Measurements from ENCODE around the gene BEND6. TPM values are rescaled to one million over a fixed set of nuclear protein-coding genes. Genes with fewer than 3 reads are reported as not detected.
"Not testable (repeated sequence)": the region's sequence is repeated elsewhere in the genome, so short reads cannot be mapped to it uniquely, and the experiment has no call there.

Gene BEND6
- total RNA-seq, 1 donor from 2014 or later = 0.13 TPM

DNA sequence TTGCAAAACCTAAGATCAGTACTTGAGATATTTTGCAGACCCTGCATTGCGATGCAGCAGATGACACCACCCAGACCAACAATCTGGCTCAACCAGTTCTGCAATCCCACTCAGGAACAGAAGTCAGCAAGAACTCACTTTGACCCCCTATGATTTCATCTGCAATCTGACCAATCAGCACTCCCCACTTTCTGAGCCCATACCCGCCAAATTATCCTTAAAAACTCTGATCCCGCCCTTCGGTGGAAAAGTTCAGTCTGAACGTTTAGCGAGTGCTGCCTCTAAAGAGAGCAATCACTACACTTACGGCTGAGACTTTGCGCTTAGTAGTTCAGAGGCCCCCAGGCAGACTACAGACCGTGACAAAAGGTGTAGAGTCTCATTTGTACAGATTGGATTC lies 74.3 kb downstream of the BEND6 start:
- no peak for DNase-seq (ENCODE audit: low read depth in 2 of 2)

- DNase-seq (ENCODE audit: low read depth in 2 of 2) = no peak
Observed at GRCh38 chr6:57033228-57033627, 78.3 kb downstream of the BEND6 start.

DNA sequence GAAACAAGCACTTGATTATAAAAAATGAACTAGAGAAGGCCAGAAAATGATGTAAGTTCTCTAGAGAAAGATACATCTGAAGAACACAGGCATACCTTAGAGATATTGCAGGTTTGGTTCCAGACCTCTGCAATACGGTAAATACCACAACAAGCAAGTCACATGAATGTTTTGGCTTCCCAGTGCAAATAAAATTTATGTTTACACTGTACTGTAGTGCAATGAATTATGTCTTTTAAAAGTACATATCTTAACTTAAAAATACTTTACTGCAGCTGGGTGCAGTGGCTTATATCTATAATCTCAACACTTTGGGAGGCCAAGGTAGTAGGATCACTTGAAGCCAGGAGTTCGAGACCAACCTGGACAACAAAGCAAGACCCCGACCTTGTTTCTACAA lies 80.6 kb downstream of the BEND6 start:
- DNase-seq (ENCODE audit: low read depth in 2 of 2) = no peak

DNA sequence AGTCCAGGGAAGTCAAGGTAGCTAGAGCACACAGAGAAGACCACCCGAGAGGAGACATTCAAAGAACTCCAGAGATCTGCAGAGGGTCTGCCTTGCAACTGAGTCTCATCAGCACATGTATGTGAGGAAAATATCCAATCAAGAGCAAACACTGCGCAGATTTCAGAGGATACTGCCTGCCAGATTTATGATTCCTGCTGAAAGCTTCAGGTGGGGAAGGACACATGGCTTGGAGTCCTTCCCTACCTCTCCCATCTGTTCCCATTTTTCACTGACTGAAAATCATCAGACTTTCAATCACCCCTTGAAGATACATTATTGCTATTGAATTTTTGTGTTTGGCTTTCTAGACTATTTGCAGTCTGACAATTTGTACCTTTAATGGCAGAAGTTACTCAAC lies 84.0 kb downstream of the BEND6 start:
- no peak for DNase-seq (ENCODE audit: low read depth in 2 of 2)

GRCh38 chr6:57040011-57040410 lies 85.1 kb downstream of the BEND6 start:
- DNase-seq (ENCODE audit: low read depth in 2 of 2) = peak in 1 of 2 donors; percentile 5

DNA sequence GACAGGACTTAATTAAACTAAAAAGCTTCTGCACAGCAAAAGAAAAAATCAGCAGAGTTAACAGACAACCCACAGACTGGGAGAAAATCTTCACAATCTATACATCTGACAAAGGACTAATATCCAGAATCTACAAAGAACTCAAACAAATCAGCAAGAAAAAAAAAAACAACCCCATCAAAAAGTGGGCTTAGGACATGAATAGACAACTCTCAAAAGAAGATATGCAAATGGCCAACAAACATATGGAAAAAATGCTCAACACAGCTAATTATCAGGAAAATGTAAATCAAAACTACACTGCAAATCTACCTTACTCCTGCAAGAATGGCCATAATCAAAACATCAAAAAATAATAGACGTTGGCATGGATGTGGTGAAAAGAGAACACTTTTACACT lies 89.2 kb downstream of the BEND6 start:
- DNase-seq (ENCODE audit: low read depth in 2 of 2) = not testable (repeated sequence)

DNA sequence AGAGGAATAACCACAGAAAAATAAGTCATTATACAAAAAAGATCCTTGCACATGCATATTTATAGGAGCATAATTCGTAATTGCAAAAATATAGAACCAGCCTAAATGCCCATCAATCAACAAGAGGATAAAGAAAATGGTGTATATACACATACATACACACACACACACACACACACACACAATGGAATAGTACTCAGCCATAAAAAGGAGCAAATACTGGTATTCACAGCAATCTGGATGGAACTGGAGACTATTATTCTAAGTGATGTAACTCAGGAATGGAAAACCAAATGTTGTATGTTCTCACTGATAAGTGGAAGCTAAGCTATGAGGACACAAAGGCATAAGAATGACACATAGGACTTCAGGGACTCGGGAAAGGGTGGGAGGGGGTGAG lies 89.7 kb downstream of the BEND6 start:
- no peak for DNase-seq (ENCODE audit: low read depth in 2 of 2)

DNA sequence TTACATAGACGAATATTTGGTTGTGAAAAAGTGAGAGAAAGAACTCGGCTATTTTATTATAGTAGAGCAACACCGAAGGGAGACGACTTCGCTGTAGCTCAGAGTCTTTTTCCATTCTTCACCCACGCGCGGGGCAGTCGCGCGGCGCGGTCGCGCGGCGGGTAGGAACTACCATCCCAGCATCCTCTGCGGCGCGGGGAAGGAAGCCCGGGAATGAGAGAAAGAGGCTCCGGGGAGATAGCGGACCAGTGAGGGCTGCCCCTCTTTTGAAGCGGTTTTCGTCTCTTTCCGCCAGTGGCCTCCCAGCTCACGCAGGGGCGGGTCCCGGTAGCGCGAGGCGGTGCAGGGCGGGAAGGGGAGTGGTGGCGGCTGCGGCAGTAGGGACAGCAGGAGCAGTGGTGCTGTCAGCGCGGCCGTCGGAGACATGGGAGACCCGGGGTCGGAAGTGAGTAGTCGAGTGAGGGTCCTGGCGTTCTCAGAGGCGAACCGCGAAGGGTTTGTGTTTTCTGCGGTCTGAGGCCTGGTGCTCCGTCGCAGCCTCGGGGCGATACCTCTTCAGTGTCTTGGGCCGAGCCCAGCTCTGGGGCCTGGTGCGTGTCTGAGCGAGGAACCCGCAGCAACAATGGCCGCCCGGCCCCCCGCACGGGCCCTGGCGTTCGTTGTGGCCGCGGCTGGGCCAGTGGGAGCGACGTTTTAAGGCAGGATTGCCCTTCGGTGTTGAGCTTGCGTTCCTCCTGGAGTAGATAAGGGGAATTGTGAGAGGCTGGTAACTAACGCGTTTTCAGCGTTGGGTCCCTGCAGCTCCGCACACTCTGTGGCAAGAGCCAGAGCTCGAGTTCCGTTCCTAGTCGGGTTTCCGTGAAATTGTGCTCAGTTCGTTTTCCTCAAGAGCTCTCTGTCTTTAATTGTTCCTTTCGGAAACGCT lies 91.7 kb downstream of the BEND6 start, which contains the start of gene KIAA1586:
TSS of gene KIAA1586 (plus strand) at position 362 of the 925 bp plus-strand sequence. CDS start at position 425, 63 bp downstream.
- peak; percentile 70 to 90 for DNase-seq (ENCODE audit: low read depth in 2 of 2)

- not testable (repeated sequence) for DNase-seq (ENCODE audit: low read depth in 2 of 2)
Observed at GRCh38 chr6:57047257-57047585, 92.3 kb downstream of the BEND6 start.

DNA sequence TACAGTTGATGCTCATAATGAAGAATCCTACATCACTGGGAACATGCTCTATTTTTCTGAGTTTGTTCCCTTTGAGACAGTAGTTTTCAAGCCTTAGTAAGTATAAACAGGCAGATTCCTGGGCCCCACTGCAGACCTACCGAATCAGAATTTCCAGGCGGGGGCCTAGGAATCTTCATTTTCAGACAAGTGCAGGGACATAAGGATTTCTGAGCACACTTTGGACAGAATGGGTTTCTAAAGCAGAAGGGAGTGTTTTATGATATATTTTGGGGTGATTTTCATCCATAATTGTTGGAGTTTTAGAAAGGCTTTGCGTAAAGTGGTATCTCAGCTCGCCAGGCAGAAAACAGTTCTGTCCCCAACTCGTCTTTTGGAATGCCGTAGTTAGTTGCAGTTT lies 93.0 kb downstream of the BEND6 start:
- not testable (repeated sequence) for DNase-seq (ENCODE audit: low read depth in 2 of 2)

DNA sequence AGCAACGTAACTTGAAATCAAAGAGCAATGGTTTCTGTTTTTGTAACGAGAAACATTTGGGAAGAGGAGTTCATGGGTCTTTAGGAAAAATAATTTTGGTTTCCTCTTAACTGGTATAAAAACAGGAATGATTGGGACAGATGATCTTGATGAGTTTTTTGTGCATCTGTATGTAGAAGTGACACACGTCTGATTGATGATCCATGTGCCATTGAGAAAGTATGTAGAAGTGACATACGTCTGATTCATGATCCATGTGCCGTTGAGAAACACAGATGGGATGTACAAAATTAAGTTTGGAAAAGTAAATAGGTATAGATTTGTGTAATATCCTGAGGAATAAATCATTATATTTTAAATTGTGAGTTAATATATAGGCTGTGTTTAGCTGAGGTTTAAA lies 93.7 kb downstream of the BEND6 start:
- no peak for DNase-seq (ENCODE audit: low read depth in 2 of 2)

DNA sequence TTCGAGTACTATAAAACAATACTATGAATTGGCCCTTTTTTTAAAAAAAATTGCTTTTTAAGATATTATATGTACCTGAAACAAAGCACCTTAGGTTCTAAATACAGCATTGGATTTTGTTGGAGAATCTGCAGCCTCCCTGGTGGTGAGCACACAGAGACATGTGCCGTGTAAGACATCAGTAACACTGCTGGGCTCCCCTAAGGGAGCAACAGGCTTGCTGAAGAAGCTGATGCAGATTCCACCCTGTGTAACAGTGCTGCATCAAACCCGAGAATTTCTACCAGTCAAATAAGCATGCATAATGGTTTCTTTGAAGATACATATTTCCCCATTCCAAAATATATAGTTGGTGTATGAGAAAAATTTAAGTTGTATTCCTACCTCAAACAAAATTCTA lies 108.9 kb downstream of the BEND6 start:
- DNase-seq (ENCODE audit: low read depth in 2 of 2) = no peak

GRCh38 chr6:57064809-57065208 lies 109.9 kb downstream of the BEND6 start:
- no peak for DNase-seq (ENCODE audit: low read depth in 2 of 2)

GRCh38 chr6:57068061-57068460 lies 113.2 kb downstream of the BEND6 start:
- DNase-seq (ENCODE audit: low read depth in 2 of 2) = no peak

GRCh38 chr6:57069228-57069627 lies 114.3 kb downstream of the BEND6 start:
- DNase-seq (ENCODE audit: low read depth in 2 of 2) = no peak

DNA sequence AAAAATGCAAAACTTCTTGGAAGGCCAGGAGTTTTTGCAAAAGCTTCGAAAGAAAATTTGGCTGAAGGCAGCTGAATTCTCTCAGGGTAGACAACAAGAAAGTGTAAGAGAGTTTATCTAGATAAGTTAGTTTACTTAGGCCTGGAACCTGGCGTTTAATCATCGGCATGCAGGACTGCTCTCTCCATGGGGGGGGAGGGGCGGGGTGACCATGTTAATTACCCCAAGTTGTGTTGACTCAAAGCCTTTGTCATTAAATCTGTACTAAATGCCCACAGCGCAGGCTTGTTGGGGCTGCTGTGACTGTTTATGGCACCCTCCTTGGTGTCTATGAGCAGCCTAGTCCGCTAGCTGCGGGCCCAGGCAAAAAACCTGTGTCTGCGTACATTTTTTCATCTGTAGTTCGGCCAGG lies 115.0 kb downstream of the BEND6 start:
- no peak for DNase-seq (ENCODE audit: low read depth in 2 of 2)

- no peak for DNase-seq (ENCODE audit: low read depth in 2 of 2)
Observed at GRCh38 chr6:57072108-57072507, 117.2 kb downstream of the BEND6 start.

DNA sequence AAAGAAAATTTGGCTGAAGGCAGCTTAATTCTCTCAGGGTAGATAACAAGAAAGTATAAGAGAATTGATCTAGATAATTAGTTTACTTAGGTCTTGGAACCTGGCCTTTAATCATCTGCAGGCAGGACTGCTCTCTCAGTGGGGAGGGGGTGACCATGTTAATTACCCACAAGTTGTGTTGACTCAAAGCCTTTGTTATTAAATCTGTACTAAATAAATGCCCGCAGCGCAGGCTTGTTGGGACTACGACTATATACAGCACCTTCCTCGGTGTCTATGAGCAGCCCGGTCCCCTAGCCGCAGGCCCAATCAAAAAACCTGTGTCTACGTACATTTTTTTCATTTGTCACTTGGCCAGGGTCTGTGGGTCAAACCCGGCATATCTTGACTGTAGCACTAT lies 119.5 kb downstream of the BEND6 start:
- no peak for DNase-seq (ENCODE audit: low read depth in 2 of 2)

- no peak for DNase-seq (ENCODE audit: low read depth in 2 of 2)
Observed at GRCh38 chr6:57075092-57075491, 120.2 kb downstream of the BEND6 start.

Measured in dermis microvascular lymphatic vessel endothelial cell (primary cell).